GM21515 (cell line): Measurements from ENCODE around the gene PWP2.
A peak's percentile ranks its signal among the peaks of the same experiment; 100 is the strongest.
"Not testable (repeated sequence)": the region's sequence is repeated elsewhere in the genome, so short reads cannot be mapped to it uniquely, and the experiment has no call there.

Experiments used
- ATAC-seq: cut with Tn5 transposase; IDR thresholded peaks from one replicate; pipeline ENCODE4 v1.9.1; 2021; ENCODE audit not compliant: unreplicated experiment

Gene PWP2

DNA sequence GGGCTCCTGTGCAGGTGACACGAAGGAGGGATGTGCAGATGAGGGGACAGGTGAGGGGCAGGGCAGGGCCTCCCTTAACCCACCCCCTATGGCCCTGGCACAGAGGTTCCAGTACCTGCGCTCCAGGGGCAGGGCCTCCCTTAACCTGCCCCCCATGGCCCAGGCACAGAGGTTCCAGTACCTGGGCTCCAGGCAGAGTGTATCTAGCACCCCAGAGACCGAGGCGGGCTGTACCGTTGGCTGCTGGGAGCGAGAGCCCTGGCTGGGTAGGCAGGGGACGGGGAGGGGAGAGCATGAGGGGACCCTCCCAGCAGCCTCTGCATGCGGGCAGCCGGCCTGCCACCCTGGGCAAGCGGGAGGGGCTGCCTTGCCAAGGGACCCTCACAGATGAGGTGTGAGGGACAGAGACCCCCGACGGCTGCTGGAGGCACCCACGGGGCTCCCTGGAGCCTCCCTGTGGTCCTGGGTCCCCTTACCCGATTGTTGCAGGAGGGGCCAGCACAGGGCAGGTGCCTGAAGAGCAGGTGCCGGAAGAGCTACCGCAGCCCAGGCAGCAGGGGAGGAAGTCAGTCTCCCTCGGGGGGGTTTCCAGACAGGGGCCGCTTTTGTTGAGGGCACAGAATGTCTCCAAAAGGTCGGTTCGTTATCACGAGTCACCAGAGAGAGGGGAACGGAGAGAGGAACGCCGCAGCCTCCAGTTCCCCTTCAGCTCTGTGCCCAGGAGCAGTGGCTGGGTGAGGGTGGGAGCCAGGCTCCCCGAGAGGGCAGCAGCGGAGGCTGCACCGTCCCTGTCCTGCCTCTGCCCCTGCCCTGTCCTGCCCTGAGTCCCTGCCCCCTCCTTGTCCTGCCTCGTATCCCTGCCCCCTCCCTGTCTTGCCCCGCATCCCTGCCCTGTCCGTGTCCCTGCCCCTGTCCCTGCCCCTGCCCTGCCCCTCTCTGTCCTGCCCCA lies 52.4 kb downstream of the PWP2 start:
- ATAC-seq = not testable (repeated sequence)

DNA sequence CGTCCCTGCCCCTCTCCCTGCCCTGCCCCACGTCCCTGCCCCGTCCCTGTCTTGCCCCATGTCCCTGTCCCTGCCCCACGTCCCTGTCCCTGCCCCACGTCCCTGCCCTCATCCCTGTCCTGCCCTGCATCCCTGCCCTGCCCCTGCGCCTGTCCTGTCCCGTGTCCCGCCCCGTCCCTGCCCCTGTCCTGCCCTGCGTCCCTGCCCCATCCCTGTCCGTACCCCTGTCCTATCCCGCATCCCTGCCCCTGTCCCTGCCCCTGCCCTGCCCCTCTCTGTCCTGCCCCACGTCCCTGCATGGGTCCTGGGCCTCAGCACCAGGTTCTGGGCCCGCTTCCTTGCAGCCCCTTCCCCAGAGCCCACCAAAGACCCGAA lies 53.1 kb downstream of the PWP2 start:
- not testable (repeated sequence) for ATAC-seq

DNA sequence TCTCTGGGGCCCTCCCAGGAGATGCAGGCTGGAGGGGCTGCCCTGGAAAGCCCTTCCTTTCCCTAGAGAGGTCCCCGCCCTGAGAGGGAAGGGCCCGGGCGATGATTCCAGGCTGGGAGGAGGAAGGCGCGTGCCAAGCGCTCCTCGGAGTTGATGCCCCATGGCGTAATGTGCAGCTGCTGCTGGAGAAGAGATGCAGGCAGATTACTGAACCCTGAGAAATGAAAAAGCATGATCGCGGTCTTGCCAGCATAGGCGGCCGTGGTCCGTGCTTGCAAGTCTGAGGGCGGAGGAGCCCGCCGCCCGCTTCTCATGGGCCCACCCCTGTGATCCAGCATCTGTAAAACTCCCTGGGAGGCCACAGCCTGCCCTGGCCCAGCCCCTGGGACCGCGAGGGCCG lies 53.6 kb downstream of the PWP2 start:
- not testable (repeated sequence) for ATAC-seq

DNA sequence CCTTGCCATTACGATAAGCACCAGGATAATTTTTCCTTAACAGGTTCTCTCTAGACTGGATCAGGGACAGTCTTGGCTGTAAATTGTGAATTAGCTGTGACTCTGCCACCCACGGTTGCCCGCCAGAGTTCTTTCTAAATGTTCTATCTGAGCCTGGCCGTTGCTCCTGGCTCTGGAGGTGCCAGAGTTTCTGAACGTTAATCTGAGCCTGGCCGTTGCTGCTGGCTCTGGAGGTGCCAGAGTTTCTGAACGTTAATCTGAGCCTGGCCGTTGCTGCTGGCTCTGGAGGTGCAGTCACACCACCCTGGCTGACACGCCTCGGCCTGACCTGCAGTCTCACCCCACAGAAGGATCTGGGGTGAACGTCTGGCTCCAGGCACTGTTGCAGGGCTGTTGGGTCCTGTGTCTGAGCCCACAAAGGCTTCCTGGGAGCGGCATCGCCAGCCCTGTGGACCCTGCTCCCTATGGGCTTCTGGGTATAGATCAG lies 56.0 kb downstream of the PWP2 start:
- ATAC-seq = not testable (repeated sequence)

DNA sequence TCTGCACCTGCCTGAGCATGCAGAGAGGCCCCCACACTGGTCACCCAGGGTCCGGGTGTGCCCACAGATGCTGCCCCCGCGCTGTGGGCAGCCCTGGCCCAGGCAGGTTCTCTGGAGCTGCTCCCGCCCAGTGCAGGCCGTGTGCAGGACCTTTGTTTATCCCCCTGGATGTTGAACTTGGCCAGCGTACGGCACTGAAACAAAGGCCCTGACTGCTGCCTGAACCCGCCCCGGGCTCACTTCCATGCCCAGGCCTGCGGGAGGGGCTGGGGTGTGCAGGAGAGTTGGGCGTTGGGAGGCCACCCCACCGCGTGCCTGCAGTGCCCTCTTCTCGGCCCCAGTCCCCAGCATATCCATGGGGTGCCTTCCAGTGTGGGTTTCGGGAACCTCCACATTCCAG lies 58.7 kb downstream of the PWP2 start:
- ATAC-seq = not testable (repeated sequence)

DNA sequence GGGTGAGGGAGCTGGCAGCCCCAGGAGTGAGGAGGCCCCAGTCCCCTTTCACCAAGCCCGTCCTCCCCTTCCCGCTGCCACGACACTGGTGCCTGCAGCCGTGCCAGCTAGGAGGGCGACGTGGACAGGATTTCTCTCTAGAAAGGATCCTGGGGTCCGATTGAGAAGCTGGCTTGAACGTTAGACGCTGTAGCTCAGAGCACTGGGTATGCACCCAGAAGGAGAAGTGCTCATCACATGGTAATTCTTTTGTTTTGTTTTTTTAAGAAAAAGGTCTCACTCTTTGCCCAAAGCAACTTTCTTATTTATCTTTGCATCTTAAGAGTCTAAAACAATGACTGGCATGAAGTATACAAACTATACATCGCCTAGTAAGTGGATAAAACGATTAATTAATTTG lies 60.3 kb downstream of the PWP2 start:
- not testable (repeated sequence) for ATAC-seq

DNA sequence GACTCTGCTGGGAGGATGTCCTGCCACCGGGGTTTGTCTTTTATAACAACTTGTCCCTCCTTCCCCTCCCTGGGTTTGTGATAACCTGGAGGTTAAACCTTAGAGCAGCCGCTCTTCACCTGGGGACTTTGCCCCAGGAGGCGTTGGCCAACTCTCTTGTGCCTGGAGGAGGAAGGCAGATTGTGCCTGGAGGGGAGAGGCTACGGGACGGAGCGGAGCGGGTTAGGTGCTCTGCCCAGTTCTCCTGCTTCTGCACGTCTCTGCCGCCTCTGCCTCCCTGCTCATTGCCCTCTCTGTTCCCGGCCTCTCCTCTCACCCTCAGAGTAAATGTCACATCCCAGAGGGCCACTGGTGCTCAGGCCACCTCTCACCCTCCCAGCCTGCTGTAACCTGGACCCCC lies 63.1 kb downstream of the PWP2 start:
- not testable (repeated sequence) for ATAC-seq

DNA sequence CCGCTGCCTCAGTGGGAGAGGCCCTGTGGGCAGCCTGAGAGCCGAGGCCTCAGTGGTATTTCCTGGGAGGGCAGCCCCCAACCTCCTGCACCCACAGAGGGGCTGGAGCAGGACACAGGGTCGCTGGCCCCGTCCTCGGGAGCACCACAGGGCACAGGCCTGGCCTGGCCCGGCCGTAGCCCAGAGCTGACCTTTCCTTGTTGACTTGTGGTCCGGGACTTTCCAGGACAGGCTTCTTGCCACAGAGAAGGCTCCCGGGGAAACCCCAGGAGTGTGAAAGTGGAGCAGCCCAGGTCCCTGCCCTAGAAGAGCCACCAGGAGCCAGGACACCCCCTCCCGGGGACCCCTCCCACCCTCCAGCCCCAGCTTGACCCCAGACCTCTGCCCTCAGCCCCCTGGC lies 63.7 kb downstream of the PWP2 start:
- ATAC-seq = not testable (repeated sequence)

DNA sequence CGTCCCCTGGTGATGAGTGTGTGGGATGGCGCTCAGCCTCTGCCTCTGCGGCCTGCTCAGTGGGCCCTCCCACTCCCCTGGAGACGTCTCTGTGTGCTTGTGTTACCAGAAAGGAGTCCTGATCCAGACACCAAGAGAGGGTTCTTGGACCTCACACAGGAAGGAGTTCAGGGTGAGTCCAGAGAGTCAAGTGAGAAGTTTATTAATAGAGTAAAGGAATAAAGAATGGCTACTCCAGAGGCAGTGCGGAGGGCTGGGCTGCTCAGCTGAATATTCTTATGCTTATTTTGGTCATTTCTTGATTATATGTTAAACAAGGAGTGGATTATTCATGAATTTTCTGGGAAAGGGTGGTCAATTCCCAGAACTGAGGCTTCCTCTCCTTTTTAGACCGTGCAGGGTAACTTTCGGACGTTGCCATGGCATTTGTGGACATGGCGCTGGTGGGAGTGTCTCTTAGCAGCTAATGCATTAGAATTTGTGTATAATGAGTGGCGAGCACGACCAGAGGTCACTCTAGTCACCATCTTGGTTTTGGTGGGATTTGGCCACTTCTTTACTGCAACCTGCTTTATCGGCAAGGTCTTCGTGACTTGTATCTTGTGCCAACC lies 64.9 kb downstream of the PWP2 start:
- not testable (repeated sequence) for ATAC-seq

DNA sequence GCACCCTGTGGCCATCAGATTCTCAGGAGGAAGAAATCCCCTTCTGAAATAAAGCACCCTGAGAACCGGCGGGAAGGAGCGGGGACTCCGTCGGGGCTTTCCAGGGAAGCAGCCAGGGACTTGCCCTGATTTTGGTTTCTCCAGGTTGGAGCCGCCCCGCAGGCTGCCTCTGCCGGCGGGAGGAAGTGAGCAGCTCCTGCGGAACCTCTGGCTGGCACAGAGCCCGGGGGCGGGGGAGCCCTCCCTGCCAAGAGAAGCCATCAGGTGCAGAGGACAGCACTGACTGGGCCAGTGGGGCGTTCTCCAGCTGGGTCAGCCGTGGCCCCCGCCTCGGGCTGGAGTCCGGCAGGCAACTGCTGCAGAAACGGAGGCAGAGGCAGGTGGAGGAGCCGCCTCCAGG lies 65.5 kb downstream of the PWP2 start:
- not testable (repeated sequence) for ATAC-seq

DNA sequence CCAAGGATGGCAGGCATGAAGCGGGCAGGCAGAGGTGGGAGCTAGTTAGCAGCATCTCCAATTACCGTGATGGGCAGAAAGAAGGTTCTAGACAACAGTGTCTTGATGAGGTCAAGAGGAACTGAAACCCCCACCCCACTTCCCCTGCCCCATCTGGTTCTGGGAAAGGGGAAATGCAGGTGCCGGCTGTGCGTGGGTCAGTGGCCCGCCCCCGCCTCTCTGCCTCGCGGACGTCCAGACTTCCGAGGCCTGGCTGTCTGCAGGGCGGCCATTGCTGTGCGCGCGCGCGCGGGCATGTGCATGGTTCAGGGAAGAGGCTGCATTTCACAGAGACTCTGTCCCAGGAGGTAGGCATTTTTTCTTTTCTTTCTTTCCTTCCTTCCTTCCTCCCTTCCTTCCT lies 68.0 kb downstream of the PWP2 start:
- ATAC-seq = peak; percentile 51

DNA sequence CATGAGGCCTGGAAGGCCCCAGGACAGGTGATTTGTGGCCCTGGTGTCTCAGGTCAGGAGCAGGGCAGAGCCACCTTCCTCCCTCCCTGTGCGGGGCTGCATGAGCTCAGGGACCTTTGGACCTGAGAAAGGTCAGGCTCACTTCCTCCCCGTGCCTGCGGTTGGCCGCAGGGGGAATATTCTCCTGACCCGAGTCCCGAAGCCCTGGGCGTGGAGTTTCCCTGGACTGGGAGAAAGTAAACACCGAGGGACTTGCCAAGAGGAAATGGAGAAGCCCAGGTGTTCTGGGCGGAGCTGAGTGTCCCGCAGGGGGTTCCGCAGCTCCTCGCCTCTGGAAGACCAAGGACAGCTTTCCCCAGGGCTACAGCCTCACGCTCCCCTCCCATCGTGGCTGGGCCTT lies 68.9 kb downstream of the PWP2 start:
- not testable (repeated sequence) for ATAC-seq
